Neuron (in vitro differentiated cells): ENCODE results near the gene TLX3.
"Not testable (repeated sequence)": the region's sequence is repeated elsewhere in the genome, so short reads cannot be mapped to it uniquely, and the experiment has no call there.

Source experiments
- H2AFZ ChIP-seq: one replicate; pipeline ENCODE4 v1.6.1; 2013; ENCODE audit warnings: low read depth, mild to moderate bottlenecking, inconsistent platforms, low read length, moderate library complexity
- H3K27me3 ChIP-seq: one replicate; pipeline ENCODE4 v1.6.1; 2013; ENCODE audit warnings: low read length; ENCODE audit not compliant: insufficient read depth
- H3K36me3 ChIP-seq: one replicate; pipeline ENCODE4 v1.6.1; 2013; ENCODE audit warnings: low read length; ENCODE audit not compliant: insufficient read depth
- H3K4me1 ChIP-seq: one replicate; pipeline ENCODE4 v1.6.1; 2013; ENCODE audit warnings: low read length; ENCODE audit not compliant: insufficient read depth
- H3K4me3 ChIP-seq: 2 replicates; pipeline ENCODE4 v1.5.1; 2013; ENCODE audit warnings: mild to moderate bottlenecking, low read length, moderate library complexity
- H3K9me3 ChIP-seq: one replicate; pipeline ENCODE4 v1.6.1; 2013; ENCODE audit warnings: low read length

Gene TLX3

GRCh38 chr5:171351536-171352073 lies 42.6 kb downstream of the TLX3 start:
- H3K36me3 ChIP-seq = no peaks in the 10 kb centered on the region
- no peaks in the 10 kb centered on the region for H3K9me3 ChIP-seq
- H3K4me3 ChIP-seq = no peak overlapping the region
- no peaks in the 10 kb centered on the region for H3K27me3 ChIP-seq
- H2AFZ ChIP-seq = no peak overlapping the region
- no peaks in the 10 kb centered on the region for H3K4me1 ChIP-seq

GRCh38 chr5:171355302-171355724 lies 46.3 kb downstream of the TLX3 start:
- H3K36me3 ChIP-seq = no peaks in the 10 kb centered on the region
- no peak overlapping the region for H3K4me3 ChIP-seq
- peaks cover 3% of the 10 kb centered on the region for H3K27me3 ChIP-seq
- no peaks in the 10 kb centered on the region for H3K9me3 ChIP-seq
- H3K4me1 ChIP-seq = no peaks in the 10 kb centered on the region
- no peak overlapping the region for H2AFZ ChIP-seq

- H3K4me3 ChIP-seq = no peak overlapping the region
- no peaks in the 10 kb centered on the region for H3K4me1 ChIP-seq
- no peak overlapping the region for H2AFZ ChIP-seq
- H3K36me3 ChIP-seq = no peaks in the 10 kb centered on the region
- no peaks in the 10 kb centered on the region for H3K9me3 ChIP-seq
- H3K27me3 ChIP-seq = peaks cover 3% of the 10 kb centered on the region
Measured at GRCh38 chr5:171357843-171358242, 48.8 kb downstream of the TLX3 start.

- not testable (repeated sequence) for H2AFZ ChIP-seq, H3K27me3 ChIP-seq, H3K9me3 ChIP-seq, H3K4me3 ChIP-seq, H3K4me1 ChIP-seq, H3K36me3 ChIP-seq
Measured at GRCh38 chr5:171361151-171361550, 52.1 kb downstream of the TLX3 start.
